Superior temporal gyrus (tissue), 1 donor: ENCODE results near the gene DHTKD1.
A peak's percentile ranks its signal among the peaks of the same experiment; 100 is the strongest.

Source experiments
- DNase-seq: peaks from one replicate; pipeline ENCODE4 v3.0.0-alpha.2; 2016; ENCODE audit errors: extremely low spot score

The DHTKD1 gene, protein sequence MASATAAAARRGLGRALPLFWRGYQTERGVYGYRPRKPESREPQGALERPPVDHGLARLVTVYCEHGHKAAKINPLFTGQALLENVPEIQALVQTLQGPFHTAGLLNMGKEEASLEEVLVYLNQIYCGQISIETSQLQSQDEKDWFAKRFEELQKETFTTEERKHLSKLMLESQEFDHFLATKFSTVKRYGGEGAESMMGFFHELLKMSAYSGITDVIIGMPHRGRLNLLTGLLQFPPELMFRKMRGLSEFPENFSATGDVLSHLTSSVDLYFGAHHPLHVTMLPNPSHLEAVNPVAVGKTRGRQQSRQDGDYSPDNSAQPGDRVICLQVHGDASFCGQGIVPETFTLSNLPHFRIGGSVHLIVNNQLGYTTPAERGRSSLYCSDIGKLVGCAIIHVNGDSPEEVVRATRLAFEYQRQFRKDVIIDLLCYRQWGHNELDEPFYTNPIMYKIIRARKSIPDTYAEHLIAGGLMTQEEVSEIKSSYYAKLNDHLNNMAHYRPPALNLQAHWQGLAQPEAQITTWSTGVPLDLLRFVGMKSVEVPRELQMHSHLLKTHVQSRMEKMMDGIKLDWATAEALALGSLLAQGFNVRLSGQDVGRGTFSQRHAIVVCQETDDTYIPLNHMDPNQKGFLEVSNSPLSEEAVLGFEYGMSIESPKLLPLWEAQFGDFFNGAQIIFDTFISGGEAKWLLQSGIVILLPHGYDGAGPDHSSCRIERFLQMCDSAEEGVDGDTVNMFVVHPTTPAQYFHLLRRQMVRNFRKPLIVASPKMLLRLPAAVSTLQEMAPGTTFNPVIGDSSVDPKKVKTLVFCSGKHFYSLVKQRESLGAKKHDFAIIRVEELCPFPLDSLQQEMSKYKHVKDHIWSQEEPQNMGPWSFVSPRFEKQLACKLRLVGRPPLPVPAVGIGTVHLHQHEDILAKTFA

DNA sequence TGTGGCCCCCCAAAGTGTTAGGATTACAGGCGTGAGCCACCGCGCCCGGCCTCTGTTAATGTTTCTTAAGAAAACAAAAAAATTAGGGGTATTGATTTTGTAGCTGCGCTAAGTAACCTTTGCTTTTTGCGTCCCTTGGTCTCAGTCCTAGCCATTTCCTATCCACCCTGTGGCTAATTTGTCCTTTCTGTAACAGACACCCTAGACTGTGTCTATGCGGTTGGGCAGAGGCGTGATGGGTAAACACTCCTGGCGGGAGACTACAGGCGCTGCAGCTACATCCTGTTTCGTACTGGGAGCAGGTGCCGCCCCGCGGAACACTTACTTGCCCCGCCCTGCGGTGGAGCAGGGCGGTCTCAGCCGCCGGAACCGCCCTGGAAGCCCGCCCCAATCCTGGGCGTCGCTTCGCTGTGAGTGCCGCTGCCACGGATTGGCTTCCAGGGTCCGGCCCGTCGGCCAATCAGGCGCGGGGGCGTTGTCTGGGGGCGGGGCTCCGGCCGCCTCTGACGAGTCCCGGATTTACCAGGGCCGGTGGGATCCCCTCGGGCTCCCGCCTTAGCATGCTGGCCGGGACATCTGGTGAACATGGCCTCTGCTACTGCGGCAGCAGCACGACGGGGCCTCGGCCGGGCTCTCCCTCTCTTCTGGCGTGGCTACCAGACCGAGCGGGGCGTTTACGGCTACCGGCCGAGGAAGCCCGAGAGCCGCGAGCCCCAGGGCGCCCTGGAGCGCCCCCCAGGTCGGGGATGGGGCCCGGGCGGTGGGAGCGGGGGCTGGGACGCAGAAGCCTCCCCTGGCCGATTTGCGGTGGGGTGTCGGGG is at the start of gene DHTKD1:
DHTKD1 (plus strand) TSS at position 506 of the 821 bp plus-strand sequence; CDS start at position 586, 80 bp downstream.
- peak; percentile 98 for DNase-seq

- no peak for DNase-seq
Observed at GRCh38 chr10:12019283-12019971, 49.3 kb upstream of the DHTKD1 start.

DNA sequence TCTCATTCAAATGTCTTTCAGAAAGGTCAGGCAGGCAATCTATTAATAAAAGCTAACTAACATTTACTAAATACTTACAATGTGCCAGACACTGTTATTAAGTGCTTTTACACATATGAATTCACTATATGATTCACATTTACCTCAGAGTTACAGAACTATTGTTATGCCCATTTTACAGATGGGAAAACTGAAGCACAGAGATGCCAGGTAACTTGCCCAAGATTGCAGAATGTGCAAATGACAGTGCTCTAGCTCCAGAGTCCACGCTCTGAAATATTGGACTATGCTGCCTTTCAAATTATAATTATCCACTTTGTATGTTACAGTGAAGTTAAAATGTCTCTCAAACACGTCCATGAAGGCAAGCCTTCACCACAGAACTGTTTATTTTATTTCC is 48.2 kb upstream of the DHTKD1 start:
- DNase-seq, result no peak

- DNase-seq, result no peak
Observed at GRCh38 chr10:12022580-12023257, 46.0 kb upstream of the DHTKD1 start.

DNA sequence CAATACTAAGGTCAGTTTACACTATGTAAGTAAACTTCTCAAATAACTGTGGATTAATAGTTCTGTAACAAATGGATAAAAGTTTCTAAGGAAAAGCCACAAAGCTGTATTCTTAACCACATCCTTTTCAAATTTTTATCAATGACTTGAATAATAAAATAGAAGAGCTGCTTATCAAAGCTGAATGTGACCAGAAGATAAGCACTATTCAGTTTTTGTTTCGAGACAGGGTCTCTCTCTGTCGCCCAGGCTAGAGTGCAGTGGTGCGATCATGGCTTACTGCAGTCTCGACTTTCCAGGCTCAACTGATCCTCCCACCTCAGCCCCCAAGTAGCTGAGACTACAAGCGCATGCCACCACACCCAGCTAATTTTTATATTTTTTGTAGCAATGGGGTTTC is 43.2 kb upstream of the DHTKD1 start:
- DNase-seq, result no peak

DNA sequence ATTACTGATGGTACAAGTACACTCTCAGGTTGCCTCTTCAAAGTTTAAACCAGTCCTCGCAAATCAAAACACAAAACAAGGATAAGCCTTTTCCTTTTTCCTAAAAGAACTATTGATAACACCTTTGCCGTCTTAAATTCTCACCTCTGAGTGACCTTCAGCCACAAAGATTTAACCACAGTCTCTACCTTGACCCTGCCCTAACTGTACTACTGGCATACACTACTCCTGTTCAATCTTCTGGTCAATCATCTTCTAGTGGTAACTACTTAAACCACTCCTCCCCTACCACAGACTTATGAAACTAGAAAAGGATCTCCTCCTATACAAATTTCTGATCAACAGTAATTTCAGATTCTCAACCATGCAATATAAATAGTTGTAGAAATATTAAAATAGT is 41.2 kb upstream of the DHTKD1 start:
- DNase-seq, result no peak

- DNase-seq, result no peak
Observed at GRCh38 chr10:12031404-12031803, 37.4 kb upstream of the DHTKD1 start.

- no peak for DNase-seq
Observed at GRCh38 chr10:12036073-12036655, 32.6 kb upstream of the DHTKD1 start.

DNA sequence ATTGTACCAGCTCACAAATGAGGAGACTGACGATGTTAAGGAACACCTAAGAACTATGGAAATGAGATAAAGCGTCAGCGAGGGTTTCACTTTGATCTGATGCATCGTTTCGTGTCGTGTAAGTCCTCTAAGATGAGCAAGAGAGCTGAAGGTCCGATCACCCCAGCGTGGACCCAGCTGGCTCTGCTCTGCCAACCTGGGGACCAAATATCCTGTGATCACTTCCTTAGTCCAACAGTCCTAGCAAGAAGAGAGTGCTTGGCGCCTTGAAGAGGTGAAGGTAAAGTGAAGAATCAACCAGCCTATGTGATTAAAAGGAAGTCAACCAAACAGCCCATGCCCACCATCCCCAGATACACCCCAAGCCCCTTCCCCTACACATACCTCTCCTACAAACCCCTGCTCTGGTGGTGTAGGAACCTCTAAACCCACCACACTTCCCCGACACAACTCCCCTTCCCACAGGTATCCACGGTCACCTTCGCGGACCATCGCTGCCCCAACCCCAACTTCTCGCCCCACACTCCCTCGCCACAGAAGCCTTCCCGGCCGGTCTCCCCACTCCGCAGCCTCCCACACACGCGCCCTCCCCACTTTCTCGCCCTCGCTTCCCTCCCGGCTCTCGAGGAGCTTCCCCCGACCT is 26.9 kb upstream of the DHTKD1 start:
- peak; percentile 17 for DNase-seq

DNA sequence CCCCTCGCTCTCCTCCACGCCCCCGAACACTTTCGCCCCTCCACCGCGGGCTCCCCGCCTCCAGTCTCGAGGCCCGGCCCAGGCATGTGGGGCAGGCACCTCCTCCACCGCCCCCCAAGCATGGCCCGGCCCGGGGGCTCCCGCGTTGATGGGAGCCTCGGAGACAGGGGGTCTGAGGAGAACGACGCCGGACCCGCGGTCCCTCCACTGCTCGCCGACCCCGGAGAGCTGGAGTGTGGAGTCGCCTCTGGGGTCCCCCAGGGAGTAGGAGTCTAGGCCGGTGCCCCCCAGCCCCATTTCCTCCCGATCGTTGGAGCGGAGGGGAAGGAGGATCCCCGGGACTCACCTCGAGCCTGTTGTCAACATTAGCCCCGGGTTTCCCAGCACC is 26.4 kb upstream of the DHTKD1 start:
- no peak for DNase-seq

- DNase-seq, result peak; percentile 95
Observed at GRCh38 chr10:12042797-12043651, 25.7 kb upstream of the DHTKD1 start, which contains the start of gene UPF2. Gene UPF2, minus strand, starts transcription at chr10:12042809. Its CDS starts 7,386 bp downstream, at chr10:12035423.

DNA sequence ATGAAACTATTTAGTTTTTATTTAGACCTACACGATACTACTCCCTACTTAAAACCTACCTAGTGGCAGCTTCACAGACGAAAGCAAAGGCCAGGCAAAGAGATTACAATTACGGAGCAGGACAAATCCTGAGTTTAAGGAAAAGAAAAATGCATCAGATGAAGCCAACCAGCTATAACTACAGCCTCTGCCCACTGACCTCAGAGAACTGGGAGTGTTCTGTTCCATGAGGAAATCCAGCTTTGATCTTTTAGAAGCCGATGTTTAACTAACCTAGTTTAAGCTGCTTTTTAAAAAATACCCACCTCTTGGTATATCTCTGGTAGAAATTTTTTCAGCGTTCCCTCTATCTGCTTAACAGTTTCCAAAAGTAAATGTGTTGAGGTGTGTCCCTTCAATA is 23.2 kb upstream of the DHTKD1 start:
- DNase-seq, result no peak

DNA sequence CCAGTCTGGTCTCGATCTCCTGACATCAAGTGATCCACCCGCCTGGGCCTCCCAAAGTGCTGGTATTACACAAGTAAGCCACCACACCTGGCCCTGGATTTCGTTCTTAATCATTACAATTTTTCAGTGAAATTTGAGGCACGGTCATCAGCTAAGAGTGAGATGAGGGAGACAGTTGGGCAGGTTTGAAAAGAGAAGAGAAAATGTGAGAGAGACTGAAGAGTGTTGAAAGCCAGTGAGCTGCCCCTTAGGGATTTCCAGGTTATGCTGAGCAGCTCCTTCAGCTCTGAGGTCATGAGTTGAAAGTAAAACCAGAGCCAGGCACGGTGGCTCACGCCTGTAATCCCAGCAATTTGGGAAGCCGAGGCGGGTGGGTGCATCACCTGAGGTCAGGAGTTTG is 20.2 kb upstream of the DHTKD1 start:
- DNase-seq, result no peak

DNA sequence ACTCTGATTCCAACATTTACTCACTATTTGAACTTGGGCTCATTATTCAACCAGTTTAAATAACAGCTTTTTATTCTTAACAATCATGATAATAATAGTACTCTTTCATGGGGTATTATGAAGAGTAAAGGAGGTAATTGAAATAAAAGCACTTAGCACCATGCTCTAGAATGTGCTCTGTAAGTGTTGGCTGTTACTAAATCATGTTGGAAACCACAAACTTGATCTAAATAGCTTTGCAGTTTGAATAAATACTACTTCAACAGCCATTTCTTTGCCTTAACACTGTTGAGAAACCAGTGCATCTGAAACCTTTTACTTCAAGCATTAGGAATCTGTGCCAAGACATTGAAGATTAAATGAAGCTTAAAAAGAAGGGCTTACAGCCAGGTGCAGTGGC is 18.2 kb upstream of the DHTKD1 start:
- no peak for DNase-seq

- DNase-seq, result no peak
Observed at GRCh38 chr10:12051241-12051640, 17.5 kb upstream of the DHTKD1 start.

GRCh38 chr10:12055732-12056131 is 13.0 kb upstream of the DHTKD1 start:
- DNase-seq, result no peak

GRCh38 chr10:12056748-12057147 is 12.0 kb upstream of the DHTKD1 start:
- DNase-seq, result no peak

DNA sequence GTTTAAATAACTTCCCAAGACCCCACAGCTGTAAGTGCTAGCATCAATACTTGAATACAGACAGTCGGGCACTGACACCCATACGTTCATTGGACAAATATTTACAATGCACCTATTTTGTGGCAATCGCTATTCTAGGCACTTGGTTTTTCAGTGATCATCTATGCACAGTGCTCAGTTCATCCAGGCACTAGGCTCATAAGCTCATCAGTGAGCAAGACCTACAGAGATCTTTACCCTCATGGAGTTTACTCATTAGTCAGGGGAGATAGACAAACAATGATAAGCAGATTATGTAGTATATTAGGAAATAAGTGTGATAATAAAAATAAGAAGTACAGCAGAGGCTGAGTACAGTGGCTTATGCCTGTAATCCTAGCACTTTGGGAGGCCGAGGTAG is 7.6 kb upstream of the DHTKD1 start:
- DNase-seq, result no peak
